ENCODE results near the gene NACC2.
A peak's percentile ranks its signal among the peaks of the same experiment; 100 is the strongest.

NACC2 gene

GRCh38 chr9:136093346-136093986 is 1.6 kb downstream of the NACC2 start:
- Histone ChIP-seq H3K27me3 (ENCODE audit: control insufficient read depth, insufficient read depth, low read length) (no peaks in the 10 kb centered on the region), H3K9me3 (ENCODE audit: control insufficient read depth, low read length) (no peaks in the 10 kb centered on the region), H2AFZ (no peak overlapping the region), H3K4me3 (ENCODE audit: low read depth, low read length) (peak overlapping the region; percentile 69), H3K9ac (no peak overlapping the region), H3K4me2 (ENCODE audit: low read length) (peak overlapping the region; percentile 97), H3K79me2 (peaks cover 17% of the 10 kb centered on the region), H3K4me1 (peaks cover 2% of the 10 kb centered on the region), H3K27ac (peak overlapping the region; percentile 74), H3K36me3 (ENCODE audit: control insufficient read depth, insufficient read depth, low read length) (no peaks in the 10 kb centered on the region)
- no peak for TF ChIP-seq CTCF (IDR thresholded peaks at IDR 0.05)

GRCh38 chr9:136092741-136093140 is 2.3 kb downstream of the NACC2 start:
- Histone ChIP-seq H3K4me1 (peaks cover 2% of the 10 kb centered on the region), H3K79me2 (peaks cover 20% of the 10 kb centered on the region), H2AFZ (no peak overlapping the region), H3K9me3 (ENCODE audit: control insufficient read depth, low read length) (no peaks in the 10 kb centered on the region), H3K27ac (no peak overlapping the region), H3K4me3 (ENCODE audit: low read depth, low read length) (no peak overlapping the region), H3K27me3 (ENCODE audit: control insufficient read depth, insufficient read depth, low read length) (no peaks in the 10 kb centered on the region), H3K4me2 (ENCODE audit: low read length) (peak overlapping the region; percentile 49), H3K36me3 (ENCODE audit: control insufficient read depth, insufficient read depth, low read length) (no peaks in the 10 kb centered on the region), H3K9ac (no peak overlapping the region)
- TF ChIP-seq CTCF (IDR thresholded peaks at IDR 0.05) = no peak

- Histone ChIP-seq H3K9ac (no peak overlapping the region), H3K4me1 (peaks cover 2% of the 10 kb centered on the region), H3K4me3 (ENCODE audit: low read depth, low read length) (no peak overlapping the region)
Measured at GRCh38 chr9:136092353-136092650, 2.8 kb downstream of the NACC2 start.

GRCh38 chr9:136091582-136092352 is 3.3 kb downstream of the NACC2 start:
- Histone ChIP-seq H3K27me3 (ENCODE audit: control insufficient read depth, insufficient read depth, low read length) (no peaks in the 10 kb centered on the region), H3K36me3 (ENCODE audit: control insufficient read depth, insufficient read depth, low read length) (no peaks in the 10 kb centered on the region), H3K27ac (no peak overlapping the region), H3K79me2 (peaks cover 21% of the 10 kb centered on the region), H3K4me2 (ENCODE audit: low read length) (no peak overlapping the region), H3K4me1 (peaks cover 2% of the 10 kb centered on the region), H2AFZ (no peak overlapping the region), H3K9me3 (ENCODE audit: control insufficient read depth, low read length) (no peaks in the 10 kb centered on the region), H3K4me3 (ENCODE audit: low read depth, low read length) (no peak overlapping the region), H3K9ac (no peak overlapping the region)
- no peak for TF ChIP-seq CTCF (IDR thresholded peaks at IDR 0.05)

More at GRCh38 chr9:136092353-136092650, 2.8 kb downstream of the NACC2 start:
- no peaks in the 10 kb centered on the region for H3K36me3 ChIP-seq (ENCODE audit: control insufficient read depth, insufficient read depth, low read length)
- no peaks in the 10 kb centered on the region for H3K9me3 ChIP-seq (ENCODE audit: control insufficient read depth, low read length)
- H3K79me2 ChIP-seq = peaks cover 20% of the 10 kb centered on the region
- no peak for TF ChIP-seq CTCF (IDR thresholded peaks at IDR 0.05)
- H2AFZ ChIP-seq = no peak overlapping the region
- no peak overlapping the region for H3K4me2 ChIP-seq (ENCODE audit: low read length)
- H3K27ac ChIP-seq = no peak overlapping the region
- H3K27me3 ChIP-seq (ENCODE audit: control insufficient read depth, insufficient read depth, low read length) = no peaks in the 10 kb centered on the region

Data from parathyroid adenoma (tissue), 2 donors.